HL-60/S4 (cell line): Measurements from ENCODE around the gene DNAJC4.

Experiments used
- in situ Hi-C: fragments of 300-500 bp; cut with MboI; formaldehyde crosslinking; loops from 2 replicates; pipeline ENCODE4 v1.14.3; 2022; ENCODE audit warnings: low sequenced_read_pairs

Gene DNAJC4

DNA sequence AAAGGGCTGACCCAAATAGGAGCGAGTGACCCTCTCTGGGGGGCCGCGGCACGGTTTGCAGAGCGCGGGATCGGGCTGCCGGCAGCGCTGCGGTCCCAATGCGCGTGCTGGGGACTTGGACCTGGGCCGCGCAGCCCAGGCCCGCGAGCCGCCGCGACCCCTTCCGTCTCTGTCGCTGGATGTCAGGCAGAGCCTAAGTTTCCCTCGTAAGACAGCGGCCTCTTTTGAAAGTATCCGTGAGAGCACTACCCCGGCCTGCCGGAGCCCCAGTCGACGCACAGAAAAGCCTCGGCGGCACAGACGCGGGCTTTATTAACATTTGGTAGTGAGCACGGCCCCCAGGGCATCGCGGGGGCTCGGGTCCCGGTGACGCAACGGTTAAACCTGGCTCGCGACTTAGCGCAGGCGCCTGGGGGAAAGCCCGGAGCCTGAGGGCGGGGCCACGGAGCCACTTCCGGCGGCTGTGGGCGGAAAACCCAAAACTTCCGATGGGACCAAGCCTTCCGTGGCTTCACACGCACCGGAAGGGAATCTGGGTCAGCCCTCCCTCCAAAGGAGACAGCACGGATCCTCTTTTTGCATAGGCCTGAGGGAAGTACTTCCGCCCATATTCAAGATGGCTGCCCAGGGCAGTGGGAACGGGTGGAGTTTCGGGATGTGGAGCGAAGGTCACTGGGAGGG is 39.3 kb downstream of the DNAJC4 start:
- in situ Hi-C loops: no loop called here

DNA sequence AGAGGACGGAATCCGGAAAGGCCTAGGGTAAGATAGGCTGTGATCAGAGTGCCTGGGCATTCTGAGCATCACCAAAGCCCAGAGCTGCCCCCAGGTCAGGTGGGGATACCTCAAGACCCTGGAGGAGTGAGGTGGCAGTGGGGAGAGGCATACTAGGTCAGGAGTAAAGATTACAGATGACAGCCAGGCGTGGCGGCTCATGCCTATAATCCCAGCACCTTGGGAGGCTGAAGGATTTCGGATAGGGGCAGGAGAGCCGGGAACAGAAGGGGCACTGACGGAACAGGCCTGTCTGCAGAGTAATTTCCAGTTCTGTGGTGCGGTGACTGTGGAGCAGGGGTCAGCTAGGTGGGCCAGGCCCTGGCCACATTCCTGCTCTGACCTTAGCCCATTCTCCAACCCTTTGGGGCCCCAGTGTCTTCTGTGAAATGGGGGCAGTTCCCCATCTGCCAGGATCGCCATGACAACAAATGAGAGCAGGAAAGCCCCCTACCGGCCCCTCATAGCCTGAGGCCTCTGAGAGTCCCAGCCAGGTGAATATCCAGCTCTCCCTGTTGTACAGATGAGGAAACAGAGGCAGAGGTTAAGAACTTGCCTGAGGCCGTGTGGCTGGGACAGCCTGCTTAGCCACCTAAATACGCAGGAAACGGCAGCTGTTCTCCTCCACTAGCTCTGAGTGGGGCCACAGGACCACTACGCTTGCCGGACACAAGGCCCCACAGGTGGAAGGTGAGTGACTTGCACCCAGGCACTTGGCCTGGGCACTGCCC is 44.9 kb downstream of the DNAJC4 start:
- in situ Hi-C loops: no loop called here

DNA sequence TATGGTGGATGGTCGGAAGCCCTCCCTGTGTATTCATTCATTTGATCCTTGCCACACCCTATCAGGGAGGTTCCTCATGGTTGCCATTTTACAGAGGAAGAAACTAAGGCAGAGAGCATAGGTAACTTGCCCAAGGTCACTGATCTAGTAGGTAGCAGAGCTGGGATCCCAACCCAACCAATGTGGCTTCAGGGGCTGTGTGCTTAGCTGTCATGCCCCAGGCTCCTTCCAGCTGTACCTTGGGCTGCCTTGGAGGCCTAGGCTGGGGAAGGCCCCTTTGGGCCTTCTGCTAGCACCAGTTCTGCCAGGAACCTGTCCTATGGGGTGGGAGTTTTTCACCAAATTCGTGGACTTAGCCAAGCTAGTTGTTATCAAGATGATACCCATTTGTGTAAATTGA is 45.5 kb downstream of the DNAJC4 start:
- in situ Hi-C loops: no loop called here

DNA sequence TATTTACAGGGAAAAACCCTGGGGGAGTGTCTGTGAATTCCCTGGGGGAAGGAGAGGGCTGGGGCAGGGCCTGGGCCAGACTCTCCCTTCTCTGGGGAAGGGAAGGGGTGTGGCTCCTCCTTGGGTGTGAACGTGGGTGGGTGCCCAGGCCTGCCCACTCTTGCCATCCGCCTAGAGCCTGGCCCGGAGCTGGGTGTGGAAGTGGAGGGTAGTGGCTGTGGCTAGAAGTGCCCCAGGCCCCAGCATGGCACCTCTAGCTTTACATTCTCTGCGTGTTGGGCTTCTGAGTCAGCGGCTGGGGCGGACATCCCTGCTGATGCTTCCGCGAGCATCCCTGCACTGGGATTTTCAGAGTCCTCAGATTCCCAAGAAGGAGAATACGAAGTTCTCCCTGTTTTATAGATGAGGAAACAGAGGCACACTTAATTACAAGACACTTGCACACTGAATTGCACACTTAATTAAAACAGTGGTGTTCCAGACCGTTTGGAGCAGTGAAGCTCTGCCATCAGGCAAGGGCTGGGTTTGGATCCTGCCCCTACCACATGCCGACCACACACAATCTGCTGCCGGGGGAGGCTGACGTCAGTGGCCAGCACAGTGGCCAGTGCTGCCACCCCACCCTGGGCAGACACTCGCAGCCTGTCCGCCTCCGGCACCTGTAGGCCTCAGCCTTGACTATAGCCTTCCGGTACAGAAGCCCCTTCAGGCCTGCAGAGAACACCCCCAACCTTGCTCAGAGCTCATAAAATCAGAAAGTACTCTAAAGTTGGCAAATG is 46.5 kb downstream of the DNAJC4 start:
- in situ Hi-C loops: no loop called here

DNA sequence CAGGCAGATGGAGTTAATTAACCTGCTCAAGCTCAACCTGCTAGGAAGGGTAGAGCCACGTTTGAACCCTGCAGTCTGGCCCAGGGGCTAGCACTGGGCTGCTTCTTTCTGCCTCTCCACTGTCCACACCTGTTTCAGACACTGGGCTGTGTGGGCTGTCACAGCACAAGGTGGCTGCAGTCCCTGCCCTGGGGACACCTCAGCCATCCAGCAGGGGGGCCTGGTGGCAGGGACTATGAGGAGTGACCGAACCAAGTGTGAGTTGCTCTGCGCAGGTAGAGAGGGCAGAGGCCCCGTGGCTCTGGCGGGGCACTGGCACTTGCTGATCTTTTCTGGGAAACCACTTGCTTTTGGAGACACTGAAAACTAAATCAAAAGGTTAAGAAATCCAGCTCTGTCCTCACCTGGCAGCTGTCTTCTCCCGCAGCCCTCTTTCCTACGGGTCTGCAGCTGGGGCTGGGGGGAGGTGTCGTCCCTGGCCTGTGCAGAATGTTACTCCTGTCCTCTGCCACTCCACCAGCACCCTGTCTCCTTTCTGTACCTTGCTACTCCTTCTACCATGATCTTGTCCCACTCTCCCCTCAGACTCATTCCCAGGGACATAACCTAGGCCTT is 48.3 kb downstream of the DNAJC4 start:
- in situ Hi-C loops: no loop called here

DNA sequence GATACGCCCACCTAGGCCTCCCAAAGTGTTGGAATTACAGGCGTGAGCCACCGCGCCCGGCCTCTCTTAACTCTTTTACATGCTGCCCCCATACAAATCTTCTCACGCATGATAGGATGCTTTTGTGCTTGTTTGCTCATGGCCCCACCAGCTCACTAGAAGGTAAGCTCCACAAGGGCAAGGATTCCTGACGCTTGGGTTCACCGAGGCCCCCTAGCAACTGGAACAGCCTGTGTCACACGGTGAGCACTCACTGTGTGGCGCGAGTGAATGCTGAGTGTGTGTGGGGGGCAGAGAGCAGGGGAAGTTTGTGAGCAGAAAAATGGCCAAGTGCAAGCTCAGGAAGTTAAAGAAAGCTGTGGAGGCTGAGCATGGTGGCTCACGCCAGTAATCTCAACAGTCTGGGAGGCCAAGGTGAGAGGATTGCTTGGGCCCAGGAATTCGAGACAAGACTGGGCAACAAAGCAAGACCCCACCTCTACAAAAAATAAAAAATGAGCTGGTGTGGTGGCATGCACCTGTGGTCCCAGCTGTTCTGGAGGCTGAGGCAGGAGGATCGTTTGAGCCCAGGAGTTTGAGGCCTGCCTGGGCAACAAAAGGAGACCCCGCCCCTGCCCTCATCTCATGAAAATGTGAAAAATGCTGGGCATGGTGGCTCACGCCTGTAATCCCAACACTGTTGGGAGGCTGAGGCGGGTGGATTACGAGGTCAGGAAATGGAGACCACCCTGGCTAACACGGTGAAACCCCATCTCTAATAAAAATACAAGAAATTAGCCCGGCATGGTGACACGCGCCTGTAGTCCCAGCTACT is 51.8 kb downstream of the DNAJC4 start:
- in situ Hi-C loops: no loop called here

DNA sequence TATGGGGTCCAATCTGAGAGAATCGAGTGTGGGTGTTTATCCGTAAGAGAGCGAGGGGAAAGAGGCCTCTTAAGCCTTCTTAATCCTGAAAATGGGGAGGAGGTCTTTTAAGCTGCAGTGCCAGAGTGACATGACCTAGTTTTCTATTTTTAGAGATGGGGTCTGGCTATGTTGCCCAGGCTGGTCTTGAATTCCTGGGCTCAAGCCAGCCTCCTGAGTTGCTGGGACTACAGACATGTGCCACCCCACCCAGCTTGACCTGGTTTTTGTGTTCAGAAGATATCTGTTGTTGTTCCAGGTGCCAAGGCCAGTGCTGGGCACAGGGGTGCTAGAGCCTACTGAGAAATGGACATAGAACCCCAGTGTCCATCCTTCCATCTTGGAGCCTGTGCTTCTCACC is 52.7 kb downstream of the DNAJC4 start:
- in situ Hi-C loops: no loop called here
